NB4 (cell line): Measurements from ENCODE around the gene CDC42EP1.

Experiments
- CTCF ChIP-seq: IDR thresholded peaks from one replicate; pipeline ENCODE4 v1.5.1; 2012; ENCODE audit warnings: low read depth, low read length
- MAX ChIP-seq: IDR thresholded peaks from 2 replicates; pipeline ENCODE4 v1.6.1; 2011; ENCODE audit warnings: low read depth, low read length
- MYC ChIP-seq: IDR thresholded peaks from 2 replicates; pipeline ENCODE4 v1.6.1; 2011; ENCODE audit warnings: low read depth, low read length
- POLR2A ChIP-seq: IDR thresholded peaks from 2 replicates; pipeline ENCODE4 v1.6.1; 2011; ENCODE audit warnings: mild to moderate bottlenecking; ENCODE audit not compliant: insufficient read length; ENCODE audit errors: extremely low read depth

GRCh38 chr22:37542959-37543358 lies 17.3 kb upstream of the CDC42EP1 start:
- TF ChIP-seq CTCF (no peak), POLR2A (no peak), MAX (no peak), MYC (no peak)
